ENCODE results near the gene PTPRN2. TPM values are rescaled to one million over a fixed set of nuclear protein-coding genes. Genes with fewer than 3 reads are reported as not detected.
"Not testable (repeated sequence)": the region's sequence is repeated elsewhere in the genome, so short reads cannot be mapped to it uniquely, and the experiment has no call there.

Gene PTPRN2
- polyA plus RNA-seq, 4 donors = 7.4 to 9.6 (median 8.8) TPM

DNA sequence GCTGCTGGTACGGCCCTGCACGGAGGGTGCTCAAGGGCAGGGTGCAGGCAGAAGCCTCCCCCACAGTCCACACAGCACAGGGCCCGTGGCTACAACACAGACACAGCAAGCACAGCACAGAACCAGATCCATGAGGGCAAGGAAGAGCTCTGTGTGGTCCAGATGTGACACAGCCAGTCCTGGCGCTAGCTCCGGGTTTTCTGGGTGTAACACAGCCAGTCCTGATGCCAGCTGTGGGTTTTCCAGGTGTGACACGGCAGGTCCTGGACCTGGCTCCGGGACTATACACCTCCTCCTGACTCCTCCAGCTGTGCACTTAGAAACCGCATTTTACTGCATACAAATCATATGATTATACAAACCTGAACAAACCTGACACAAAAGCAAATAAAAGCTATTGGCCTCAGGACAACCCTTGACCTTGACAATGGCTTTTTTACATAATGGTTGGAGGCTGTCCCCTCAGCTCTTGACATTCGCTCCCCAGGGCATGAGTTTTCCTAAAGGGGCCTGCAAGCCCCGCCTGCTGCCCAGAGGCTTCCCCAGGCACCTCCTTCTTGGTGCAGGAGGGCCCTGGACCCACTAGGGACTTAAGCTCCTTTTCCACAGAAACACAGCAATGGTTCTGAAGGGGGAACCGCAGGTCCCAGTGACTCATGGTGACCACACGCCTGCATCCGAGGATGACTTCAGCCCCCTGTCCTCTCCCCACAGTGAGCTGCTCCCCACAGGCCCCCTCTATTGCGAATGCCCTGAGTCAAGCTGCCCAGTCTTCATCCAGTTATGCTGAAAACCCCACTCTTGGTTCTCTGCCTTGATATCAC, 209.6 kb downstream of the PTPRN2 start:
- DNase-seq (ENCODE audit: low read depth in 4 of 4, low spot score in 3 of 4) = no peak

DNA sequence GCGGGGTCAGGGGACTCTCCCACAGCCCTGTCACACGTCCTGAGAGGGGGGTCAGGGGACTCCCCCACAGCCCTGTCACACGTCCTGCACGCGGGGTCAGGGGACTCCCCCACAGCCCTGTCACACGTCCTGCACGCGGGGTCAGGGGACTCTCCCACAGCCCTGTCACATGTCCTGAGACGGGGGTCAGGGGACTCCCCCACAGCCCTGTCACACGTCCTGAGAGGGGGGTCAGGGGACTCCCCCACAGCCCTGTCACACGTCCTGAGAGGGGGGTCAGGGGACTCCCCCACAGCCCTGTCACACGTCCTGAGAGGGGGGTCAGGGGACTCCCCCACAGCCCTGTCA, 210.8 kb downstream of the PTPRN2 start:
- DNase-seq (ENCODE audit: low read depth in 4 of 4, low spot score in 3 of 4) = not testable (repeated sequence)

GRCh38 chr7:158376146-158376838, 211.3 kb downstream of the PTPRN2 start:
- not testable (repeated sequence) for DNase-seq (ENCODE audit: low read depth in 4 of 4, low spot score in 3 of 4)

DNA sequence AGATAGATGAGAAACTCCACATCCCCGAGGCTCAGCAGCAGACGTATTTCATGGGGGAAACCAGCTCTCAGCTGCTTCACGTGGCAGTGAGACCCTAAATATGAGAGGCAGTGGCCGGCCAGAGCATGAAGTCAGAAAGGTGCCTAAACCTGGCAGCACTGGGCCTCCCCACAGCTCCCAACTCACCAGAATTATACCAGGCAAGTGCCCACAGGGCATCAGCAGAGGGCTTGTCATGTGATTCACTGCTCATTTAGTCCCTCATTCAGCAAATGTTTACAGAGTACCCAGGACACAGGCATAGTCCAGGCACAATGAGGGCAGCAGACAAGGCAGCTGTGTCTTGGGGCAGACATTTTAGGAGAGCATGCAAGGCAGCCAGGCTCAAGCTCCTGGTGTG, 212.6 kb downstream of the PTPRN2 start:
- DNase-seq (ENCODE audit: low read depth in 4 of 4, low spot score in 3 of 4) = no peak

DNA sequence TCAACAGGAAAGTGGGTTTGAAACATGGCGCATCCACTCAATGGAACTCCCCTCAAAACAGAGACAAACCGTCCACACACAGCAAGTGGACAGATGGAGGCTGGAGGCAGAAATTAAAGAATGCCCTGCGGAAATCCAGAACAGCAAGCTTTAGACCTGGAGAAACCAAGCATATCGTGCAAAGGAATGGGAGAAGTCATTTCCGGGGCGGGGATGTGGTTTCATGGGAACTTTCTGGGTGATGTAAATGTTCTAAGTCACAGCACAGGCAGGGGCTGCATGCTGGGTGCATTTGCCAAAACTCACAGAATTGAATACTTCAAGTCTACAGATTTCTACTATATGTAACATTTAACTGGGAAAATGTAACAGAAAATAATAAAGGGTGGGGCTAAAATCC, 213.0 kb downstream of the PTPRN2 start:
- DNase-seq (ENCODE audit: low read depth in 4 of 4, low spot score in 3 of 4) = no peak

DNA sequence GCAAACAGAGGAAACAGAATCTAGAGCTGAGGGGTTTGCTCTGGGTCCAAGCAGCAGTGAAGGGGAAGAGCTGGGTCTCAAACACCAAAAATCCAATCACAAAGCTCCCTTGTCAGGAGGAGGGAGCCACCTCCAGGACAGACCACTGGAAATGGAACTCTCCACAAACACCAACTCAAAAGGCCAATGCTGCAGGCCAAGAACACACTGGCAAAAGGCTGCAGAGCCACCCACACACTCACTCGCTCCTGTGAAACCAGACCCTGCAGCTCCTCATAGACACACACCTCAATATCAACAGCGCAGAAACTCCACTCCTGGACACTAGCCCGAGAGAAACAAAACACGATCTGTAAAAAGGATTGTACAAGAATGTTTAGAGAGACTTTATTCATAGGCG, 213.5 kb downstream of the PTPRN2 start:
- no peak for DNase-seq (ENCODE audit: low read depth in 4 of 4, low spot score in 3 of 4)

DNA sequence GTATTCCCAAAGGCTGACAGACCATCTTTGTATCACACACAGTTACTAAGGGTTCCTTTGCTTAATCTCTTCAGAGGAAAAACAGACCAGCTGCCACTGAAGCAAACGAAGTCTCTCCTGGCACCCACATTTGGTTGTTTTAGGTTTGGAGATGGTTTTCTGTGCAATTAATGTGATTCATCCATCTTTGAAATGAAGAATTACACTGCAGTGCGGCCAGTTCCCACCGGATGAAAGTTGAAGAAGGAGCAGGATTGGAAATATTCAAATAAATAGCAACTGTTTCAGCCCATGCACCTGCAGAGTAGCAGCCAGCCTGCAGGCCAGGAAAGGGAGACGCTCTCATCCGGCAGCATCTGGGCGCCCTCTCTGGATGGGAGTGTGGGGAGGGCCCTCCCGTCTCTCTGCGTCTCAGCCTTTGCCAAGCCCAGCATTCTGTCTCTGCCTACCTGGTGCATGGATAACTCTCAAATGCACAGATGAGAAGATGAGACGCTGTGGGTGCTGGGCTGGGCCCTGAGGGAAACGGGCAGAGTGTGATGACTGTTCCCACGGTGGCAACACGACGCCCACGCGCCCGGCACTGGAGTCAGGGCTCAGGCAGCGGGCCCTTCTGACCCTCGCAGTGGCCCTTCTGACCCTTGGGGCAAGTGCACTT, 214.0 kb downstream of the PTPRN2 start:
- DNase-seq (ENCODE audit: low read depth in 4 of 4, low spot score in 3 of 4) = no peak

DNA sequence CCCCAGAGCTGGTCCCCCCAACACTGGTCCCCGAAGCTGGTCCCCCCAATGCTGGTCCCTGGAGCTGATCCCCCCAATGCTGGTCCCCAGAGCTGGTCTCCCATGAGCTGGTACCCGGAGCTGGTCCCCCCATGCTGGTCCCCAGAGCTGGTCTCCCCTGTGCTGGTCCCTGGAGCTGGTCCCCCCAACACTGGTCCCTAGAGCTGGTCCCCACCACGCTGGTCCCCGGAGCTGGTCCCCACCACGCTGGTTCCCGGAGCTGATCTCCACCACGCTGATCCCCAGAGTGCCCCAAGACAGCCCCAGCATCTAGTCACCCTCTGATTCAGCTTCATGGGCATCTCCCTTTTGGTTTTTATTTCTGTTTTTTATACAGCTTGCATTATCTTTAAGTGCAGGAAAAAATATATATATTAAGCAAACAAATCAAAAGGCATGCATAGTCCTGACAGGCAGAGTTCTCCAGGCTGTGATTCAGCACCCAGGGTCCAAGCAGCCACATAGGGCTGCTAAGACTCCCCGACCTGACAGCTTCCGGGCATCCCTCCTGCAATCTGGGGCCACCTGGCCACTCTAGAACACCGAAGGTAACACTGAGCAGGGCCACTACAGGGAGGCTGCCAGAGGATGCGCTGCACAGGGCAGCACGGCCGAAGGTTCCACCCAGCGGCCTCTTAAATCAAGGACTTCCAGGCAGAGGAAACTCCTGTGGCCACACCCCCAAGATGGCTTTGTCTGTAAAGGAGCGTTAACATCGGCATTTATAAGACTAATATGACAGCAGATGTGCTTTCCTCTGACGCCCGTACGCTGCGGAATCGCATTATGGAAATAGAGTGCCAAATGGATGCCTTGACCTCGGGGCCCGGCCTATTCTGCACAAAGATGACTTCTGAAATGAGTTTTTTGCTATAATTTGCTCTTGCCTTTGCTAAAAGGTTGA, 215.0 kb downstream of the PTPRN2 start:
- no peak for DNase-seq (ENCODE audit: low read depth in 4 of 4, low spot score in 3 of 4)

DNA sequence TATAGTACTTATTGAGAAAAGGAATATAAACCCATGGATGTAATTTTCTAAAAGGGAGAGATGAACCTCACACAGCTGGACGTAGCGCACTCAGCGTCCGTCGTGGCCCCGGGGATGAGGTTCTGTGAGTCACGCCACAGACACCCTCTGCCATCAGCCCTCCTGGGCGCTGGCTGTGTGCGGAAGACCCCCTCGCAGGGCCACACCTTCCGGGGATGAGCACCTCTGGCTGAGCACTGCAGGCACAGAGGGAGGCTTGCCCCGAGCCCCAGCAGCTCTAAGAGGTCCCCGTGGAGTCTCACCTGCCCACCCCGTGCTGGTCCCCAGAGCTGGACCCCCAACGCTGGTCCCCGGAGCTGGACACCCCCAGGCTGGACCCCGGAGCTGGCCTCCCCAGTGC, 215.8 kb downstream of the PTPRN2 start:
- DNase-seq (ENCODE audit: low read depth in 4 of 4, low spot score in 3 of 4) = no peak

- DNase-seq (ENCODE audit: low read depth in 4 of 4, low spot score in 3 of 4) = no peak
Observed at GRCh38 chr7:158369866-158370265, 217.8 kb downstream of the PTPRN2 start.

DNA sequence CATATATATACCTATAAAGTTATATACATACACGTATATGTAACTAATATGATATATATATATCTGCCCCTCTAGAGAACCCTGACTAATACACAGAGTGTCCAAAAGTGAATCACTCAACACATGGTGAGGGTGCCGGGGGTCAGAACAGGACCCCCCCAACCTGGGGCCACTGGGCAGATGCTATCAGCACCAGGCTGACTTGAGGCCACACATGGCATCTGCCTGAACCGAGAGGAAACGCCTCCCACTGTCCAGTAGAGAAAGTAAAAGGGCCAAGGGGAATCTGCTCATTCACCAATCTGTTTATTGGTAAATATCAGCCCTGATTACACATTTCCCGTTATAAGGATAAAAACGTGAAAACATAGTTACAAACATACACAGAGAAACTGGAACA, 218.3 kb downstream of the PTPRN2 start:
- DNase-seq (ENCODE audit: low read depth in 4 of 4, low spot score in 3 of 4) = no peak

DNA sequence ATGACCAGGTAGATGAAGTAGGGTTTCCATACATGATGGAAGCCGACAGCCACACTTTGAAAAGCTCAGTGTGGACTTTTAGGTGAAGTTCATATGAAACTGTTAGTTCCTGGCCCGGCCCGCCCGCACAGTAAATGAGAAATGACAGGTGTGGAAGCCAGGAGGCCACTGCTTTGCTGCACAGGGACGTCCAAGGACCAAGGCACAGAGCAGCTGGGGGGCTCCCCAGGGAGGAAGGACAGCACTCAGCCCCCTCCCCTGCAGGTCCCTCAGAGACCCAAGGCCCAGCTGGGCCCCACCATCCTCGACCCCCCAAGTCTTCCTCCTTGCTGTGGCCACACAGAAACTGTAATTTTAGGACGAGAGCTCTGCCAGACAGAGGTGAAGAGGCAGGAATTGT, 219.2 kb downstream of the PTPRN2 start:
- DNase-seq (ENCODE audit: low read depth in 4 of 4, low spot score in 3 of 4) = no peak

DNA sequence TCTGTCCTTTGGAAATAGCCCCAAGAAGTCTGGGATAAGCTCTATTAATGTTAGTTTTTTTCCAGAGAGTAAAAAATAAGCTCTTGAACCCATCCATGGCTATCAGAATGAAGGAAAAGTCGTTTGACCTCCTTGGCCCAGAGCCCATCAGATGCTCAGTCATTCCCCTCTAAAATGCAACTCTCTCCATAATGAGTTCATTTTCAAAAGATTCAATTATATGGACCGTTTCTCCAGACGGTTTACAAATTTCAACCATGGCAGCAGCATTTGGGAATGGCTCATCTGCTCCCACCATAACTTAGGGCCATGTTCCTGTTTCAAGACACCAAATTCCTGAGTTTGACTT, 220.0 kb downstream of the PTPRN2 start:
- DNase-seq (ENCODE audit: low read depth in 4 of 4, low spot score in 3 of 4) = no peak

GRCh38 chr7:158366916-158367633, 220.5 kb downstream of the PTPRN2 start:
- DNase-seq (ENCODE audit: low read depth in 4 of 4, low spot score in 3 of 4) = no peak

DNA sequence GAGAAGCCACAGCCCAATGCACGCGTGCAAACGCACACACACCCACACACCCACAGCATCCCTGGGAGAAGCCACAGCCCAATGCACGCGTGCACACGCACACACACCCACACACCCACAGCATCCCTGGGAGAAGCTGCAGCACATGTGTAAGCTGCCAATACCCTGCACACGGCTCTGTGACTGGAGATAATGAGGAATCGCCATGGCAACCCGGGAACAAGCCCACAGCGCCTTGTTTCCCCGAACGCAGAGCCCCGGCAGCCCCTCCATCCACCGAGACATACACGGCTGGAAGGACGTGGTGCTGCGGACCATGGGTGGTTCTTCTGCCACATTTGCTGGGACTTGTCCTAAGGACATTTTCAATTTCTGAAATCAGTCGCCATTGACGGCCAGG, 221.3 kb downstream of the PTPRN2 start:
- DNase-seq (ENCODE audit: low read depth in 4 of 4, low spot score in 3 of 4) = no peak

DNA sequence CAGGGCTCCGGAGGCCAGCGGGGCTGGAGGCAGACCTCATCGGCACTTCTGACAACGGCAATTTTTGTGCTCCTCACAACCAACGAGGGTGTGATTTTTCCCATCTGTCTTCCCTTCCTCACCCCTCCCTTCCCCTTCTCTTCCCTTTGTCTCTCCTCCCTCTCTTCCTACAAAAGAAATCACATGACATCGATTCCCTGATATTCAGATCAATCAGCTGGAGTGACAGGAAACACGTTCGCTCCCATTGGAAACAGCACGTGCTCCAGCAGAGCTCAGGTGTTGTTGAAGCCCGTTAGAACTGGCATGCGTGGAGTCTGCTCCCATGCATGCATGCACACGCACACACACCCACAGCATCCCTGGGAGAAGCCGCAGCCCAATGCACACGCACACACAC, 222.4 kb downstream of the PTPRN2 start:
- no peak for DNase-seq (ENCODE audit: low read depth in 4 of 4, low spot score in 3 of 4)

DNA sequence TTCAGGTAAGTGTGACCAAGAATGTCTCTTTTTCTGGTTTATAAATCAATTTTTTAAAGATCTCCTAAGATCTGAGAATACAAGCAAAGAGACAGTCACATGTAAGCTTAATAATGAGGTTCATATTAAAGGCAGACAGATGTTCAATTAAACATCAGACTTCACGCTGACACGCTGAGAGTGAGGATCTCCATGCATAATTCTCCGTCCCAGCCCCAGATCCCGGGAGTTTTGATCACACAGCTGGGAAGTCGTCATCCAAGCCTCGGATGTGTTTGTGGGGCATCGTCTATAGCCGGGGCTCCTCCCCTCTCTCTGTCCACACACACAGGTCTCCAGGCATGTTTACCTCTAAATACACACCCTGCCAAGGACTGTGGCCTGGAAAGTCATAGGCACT, 223.2 kb downstream of the PTPRN2 start:
- DNase-seq (ENCODE audit: low read depth in 4 of 4, low spot score in 3 of 4) = no peak

DNA sequence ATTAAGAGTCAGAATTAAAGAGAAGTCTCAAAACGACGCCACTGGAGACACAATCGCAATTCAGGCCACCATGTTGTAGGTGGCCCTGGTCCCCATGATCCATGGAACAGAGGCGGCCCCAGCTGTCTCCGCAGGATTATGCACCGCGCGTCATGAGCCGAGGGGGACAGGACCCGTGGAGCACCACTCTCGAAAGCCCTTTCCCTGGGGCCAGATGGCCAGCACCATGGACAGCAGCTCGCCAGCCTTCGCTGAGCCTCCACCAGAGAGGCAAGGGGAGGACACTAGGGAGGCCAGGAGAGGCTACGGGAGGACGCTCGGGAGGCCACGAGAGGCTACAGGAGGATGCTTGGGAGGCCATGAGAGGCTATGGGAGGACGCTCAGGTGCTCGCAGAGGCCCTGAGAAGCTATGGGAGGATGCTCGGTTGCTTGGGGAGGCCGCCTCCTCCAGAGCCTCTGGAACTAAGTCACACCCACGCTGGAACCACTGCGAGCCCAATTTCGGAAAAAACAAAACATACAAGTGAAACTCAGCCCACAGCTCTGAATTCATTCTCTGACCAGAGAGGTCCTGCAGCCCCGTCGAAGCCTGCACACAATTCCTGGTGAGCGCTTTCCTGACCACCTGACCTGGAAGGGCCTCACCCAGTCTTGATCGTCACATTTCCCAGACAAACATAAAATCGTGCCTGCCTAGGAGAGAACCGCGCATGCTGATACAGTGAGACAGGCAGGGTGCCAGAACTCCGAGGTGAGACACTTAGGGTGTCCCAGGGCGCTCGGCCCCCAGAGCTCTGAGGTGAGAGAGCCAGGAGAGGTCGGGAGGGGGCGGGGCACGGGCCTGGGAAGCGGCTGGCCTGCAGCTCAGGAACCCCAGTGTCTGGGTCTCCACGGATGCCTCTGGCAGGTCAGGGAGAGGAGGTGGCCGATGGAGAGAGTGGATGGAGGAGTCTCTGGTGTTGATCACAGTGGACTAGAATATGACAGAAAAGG, 224.4 kb downstream of the PTPRN2 start:
- no peak for DNase-seq (ENCODE audit: low read depth in 4 of 4, low spot score in 3 of 4)

DNA sequence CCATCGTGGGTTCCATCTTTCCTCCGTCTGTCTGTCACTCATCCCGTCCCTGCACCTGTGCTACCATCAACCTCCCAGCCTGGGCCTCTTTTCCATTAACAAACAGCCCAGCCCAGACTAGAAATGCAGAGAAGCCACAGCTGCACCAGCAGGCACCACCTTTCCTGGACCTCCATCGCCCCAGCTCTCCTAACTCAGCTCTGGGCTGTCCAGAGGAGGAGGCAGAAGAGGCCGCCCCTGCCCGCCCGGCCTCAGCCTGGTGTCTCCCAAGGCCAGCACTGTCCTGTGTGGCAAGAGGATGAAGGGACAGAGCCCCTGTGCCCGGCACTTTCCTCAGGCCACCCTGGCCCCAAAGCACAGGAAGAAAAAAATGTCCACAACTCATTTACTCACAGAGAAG, 225.6 kb downstream of the PTPRN2 start:
- DNase-seq (ENCODE audit: low read depth in 4 of 4, low spot score in 3 of 4) = no peak

Measured in right renal pelvis (tissue), 4 donors.